A549 (cell line): ENCODE results near the gene TESK2. TPM values are rescaled to one million over a fixed set of nuclear protein-coding genes. Genes with fewer than 3 reads are reported as not detected.

Experiments
- ATAC-seq, 2 experiments: fragments of 200-7000 bp in 1 of 2; fragments of >200 bp in 1 of 2; cut with Nextera tagmentation in 1 of 2; cut with Tn5 transposase in 1 of 2; 3 replicates each; pipeline versions ENCODE4 v1.8.0 to v1.9.1; 2018 to 2020; ENCODE audit warnings: mild to moderate bottlenecking in 1 of 2, moderate library complexity in 1 of 2
- CTCF ChIA-PET: fragments of 300-600 bp; sonication (Branson Sonifier 250); formaldehyde crosslinking; extraction: SDS; loops from one replicate; lab custom pipeline; 2021; ENCODE audit warnings: antibody characterized with exemption, inconsistent platforms; lab: Yijun Ruan, JAX
- POLR2A ChIA-PET: fragments of 350-600 bp; formaldehyde crosslinking; extraction: SDS; loops from one replicate; lab custom pipeline; 2021; ENCODE audit warnings: antibody characterized with exemption, inconsistent platforms; lab: Yijun Ruan, JAX
- DNase-seq, 2 experiments: peaks; one replicate each; pipeline versions ENCODE4 v3.0.0 to v3.0.0-alpha.2; 2011 to 2016; ENCODE audit warnings: low read depth in 1 of 2, low spot score in 1 of 2
- FAIRE-seq: peaks from 2 replicates; lab custom pipeline; 2011; peaks lifted over from hg19 to GRCh38; lab: Jason Lieb, UNC
- H3K27ac ChIP-seq, 2 experiments: fragments of >200 bp; sonication (Bioruptor Twin); formaldehyde crosslinking; 3 replicates each; pipeline ENCODE4 v1.5.1; 2016 to 2017
- H3K4me1 ChIP-seq: fragments of >200 bp; sonication (Bioruptor Twin); formaldehyde crosslinking; 3 replicates; pipeline ENCODE4 v1.6.1; 2016
- H3K4me2 ChIP-seq: fragments of >200 bp; sonication (Bioruptor Twin); formaldehyde crosslinking; 3 replicates; pipeline ENCODE4 v1.6.1; 2016
- H3K4me3 ChIP-seq: fragments of >200 bp; sonication (Bioruptor Twin); formaldehyde crosslinking; 3 replicates; pipeline ENCODE4 v1.5.1; 2016
- H3K9me3 ChIP-seq: fragments of >200 bp; sonication (Bioruptor Twin); formaldehyde crosslinking; 3 replicates; pipeline ENCODE4 v1.6.1; 2016
- ATOH8 ChIP-seq: fragments of 250-450 bp; sonication (Bioruptor Pico); IDR thresholded peaks from 2 replicates; pipeline ENCODE4 v1.5.0; 2020; ENCODE audit warnings: low read depth, mild to moderate bottlenecking, moderate library complexity
- BCL3 ChIP-seq: fragments of >200 bp; sonication (Bioruptor Twin); formaldehyde crosslinking; IDR thresholded peaks from 3 replicates; pipeline ENCODE4 v1.6.1; 2016
- CHD2 ChIP-seq: fragments of 150-350 bp; IDR thresholded peaks from 2 replicates; pipeline ENCODE4 v1.6.1; 2014; ENCODE audit warnings: low read length; ENCODE audit not compliant: partially characterized antibody
- CHD4 ChIP-seq: fragments of 200-600 bp; sonication (generic); IDR thresholded peaks from 2 replicates; pipeline ENCODE4 v1.6.1; 2016; ENCODE audit warnings: antibody characterized with exemption, mild to moderate bottlenecking, borderline replicate concordance
- E2F6 ChIP-seq: IDR thresholded peaks from 2 replicates; pipeline ENCODE4 v1.6.1; 2012; ENCODE audit warnings: low read depth, borderline replicate concordance
- EHF ChIP-seq: fragments of 250-450 bp; sonication (Bioruptor Pico); IDR thresholded peaks from 2 replicates; pipeline ENCODE4 v1.5.0; 2020; ENCODE audit warnings: mild to moderate bottlenecking
- EHMT2 ChIP-seq: fragments of 200-600 bp; sonication (generic); IDR thresholded peaks from 2 replicates; pipeline ENCODE4 v1.6.1; 2016; ENCODE audit warnings: antibody characterized with exemption, low read depth, mild to moderate bottlenecking, moderate library complexity
- EP300 ChIP-seq, 2 experiments: fragments of >200 bp; sonication (Bioruptor Twin); formaldehyde crosslinking; IDR thresholded peaks; 2 replicates in 1 of 2; 3 replicates in 1 of 2; pipeline ENCODE4 v1.6.1; 2016 to 2017
- FOSL2 ChIP-seq, 2 experiments: fragments of 450-650 bp in 1 of 2; fragments of >200 bp in 1 of 2; sonication (Bioruptor Twin) in 1 of 2; formaldehyde crosslinking; IDR thresholded peaks; 2 replicates each; pipeline versions ENCODE4 v1.5.0 to v1.6.1; 2016 to 2020; ENCODE audit warnings: mild to moderate bottlenecking in 1 of 2, moderate library complexity in 1 of 2
- FOXS1 ChIP-seq: fragments of 250-450 bp; sonication (Bioruptor Pico); IDR thresholded peaks from 2 replicates; pipeline ENCODE4 v1.5.0; 2020; ENCODE audit warnings: mild to moderate bottlenecking, moderate library complexity
- HDAC2 ChIP-seq: fragments of 200-600 bp; sonication (generic); IDR thresholded peaks from 2 replicates; pipeline ENCODE4 v1.6.1; 2016
- HES2 ChIP-seq: fragments of >200 bp; sonication (Bioruptor Twin); formaldehyde crosslinking; IDR thresholded peaks from 2 replicates; pipeline ENCODE4 v1.6.1; 2016
- HOXB13 ChIP-seq: fragments of 250-450 bp; sonication (Bioruptor Pico); IDR thresholded peaks from 2 replicates; pipeline ENCODE4 v1.5.0; 2020; ENCODE audit warnings: low read depth, mild to moderate bottlenecking, moderate library complexity
- JUN ChIP-seq, 2 experiments: fragments of >200 bp; sonication (Bioruptor Twin); formaldehyde crosslinking; IDR thresholded peaks; 2 replicates in 1 of 2; 3 replicates in 1 of 2; pipeline ENCODE4 v1.6.1; 2016 to 2017
- JUNB ChIP-seq: fragments of >200 bp; sonication (Bioruptor Twin); formaldehyde crosslinking; IDR thresholded peaks from 2 replicates; pipeline ENCODE4 v1.6.1; 2016
- MAFK ChIP-seq: fragments of 450-650 bp; IDR thresholded peaks from 2 replicates; pipeline ENCODE4 v1.6.1; 2014; ENCODE audit not compliant: partially characterized antibody
- MAZ ChIP-seq: fragments of 150-350 bp; IDR thresholded peaks from 2 replicates; pipeline ENCODE4 v1.6.1; 2014; ENCODE audit warnings: antibody characterized with exemption, low read depth, low read length, borderline replicate concordance
- MYC ChIP-seq: IDR thresholded peaks from 2 replicates; pipeline ENCODE4 v1.6.1; 2012; ENCODE audit warnings: mild to moderate bottlenecking, inconsistent platforms, low read length, improper control_type of control experiment, borderline replicate concordance
- NFE2L2 ChIP-seq: fragments of 150-350 bp; conservative IDR thresholded peaks from 2 replicates; pipeline ENCODE4 v1.6.1; 2014; ENCODE audit warnings: low read length
- NR3C1 ChIP-seq: fragments of >200 bp; sonication (Bioruptor Twin); formaldehyde crosslinking; IDR thresholded peaks from 3 replicates; pipeline ENCODE4 v1.6.1; 2017
- POLR2A ChIP-seq: IDR thresholded peaks from 2 replicates; pipeline ENCODE4 v1.6.1; 2012; ENCODE audit warnings: mild to moderate bottlenecking, low read length
- RAD21 ChIP-seq, 2 experiments: fragments of >200 bp in 1 of 2; sonication (Bioruptor Twin) in 1 of 2; formaldehyde crosslinking in 1 of 2; IDR thresholded peaks in 1 of 2; conservative IDR thresholded peaks in 1 of 2; 2 replicates in 1 of 2; 3 replicates in 1 of 2; pipeline ENCODE4 v1.6.1; 2012 to 2018; ENCODE audit warnings: inconsistent platforms in 1 of 2
- RCOR1 ChIP-seq: fragments of 150-350 bp; IDR thresholded peaks from 2 replicates; pipeline ENCODE4 v1.6.1; 2014; ENCODE audit warnings: antibody characterized with exemption, low read length, low read depth
- TFCP2L1 ChIP-seq: fragments of 250-450 bp; sonication (Bioruptor Pico); IDR thresholded peaks from 2 replicates; pipeline ENCODE4 v1.5.0; 2021; ENCODE audit warnings: mild to moderate bottlenecking
- ZC3H11A ChIP-seq: fragments of 450-650 bp; IDR thresholded peaks from 2 replicates; pipeline ENCODE4 v1.6.1; 2014; ENCODE audit warnings: antibody characterized with exemption, mild to moderate bottlenecking
- ZFP36 ChIP-seq: fragments of 450-650 bp; IDR thresholded peaks from 2 replicates; pipeline ENCODE4 v1.6.1; 2014; ENCODE audit warnings: borderline replicate concordance; ENCODE audit not compliant: partially characterized antibody
- ZNF302 ChIP-seq: fragments of 250-450 bp; sonication (Bioruptor Pico); IDR thresholded peaks from 2 replicates; pipeline ENCODE4 v1.9.0; 2021; ENCODE audit warnings: inconsistent platforms, mild to moderate bottlenecking, moderate library complexity
- ZSCAN20 ChIP-seq: fragments of 250-450 bp; sonication (Bioruptor Pico); IDR thresholded peaks from 2 replicates; pipeline ENCODE4 v1.8.0; 2022; ENCODE audit warnings: mild to moderate bottlenecking, moderate library complexity
- WGBS: methylation state at CpG from one replicate; pipeline ENCODE4 v1.1.6; 2017; ENCODE audit errors: missing lambda C conversion rate; 5-methylcytosine and 5-hydroxymethylcytosine counted together
- polyA plus RNA-seq, 4 experiments: library from polyadenylated mRNA; depleted of rRNA in 3 of 4; stranded (reverse); fragments of >200 nt; fragmentation: RNase III in 1 of 4; extraction: RNeasy Plus Mini Kit Qiagen cat#74134 plus additional on column Dnase treatment in 1 of 4; gene quantifications; 2 replicates in 3 of 4; 3 replicates in 1 of 4; pipeline ENCODE4 v1.2.3, GENCODE V29; 2011 to 2017

TESK2 gene
- polyA plus RNA-seq, 2 of the 4 experiments (the other 2 are of a cell fraction) = 0.22 to 0.48 TPM

- ChIA-PET CTCF (interaction anchor here (0.8 kb wide), 1 partner anchor 140 kb away, joined by 3 read pairs; no protein-coding TSS in a partner anchor), POLR2A (no interaction called here)
- ATAC-seq (no peak), FAIRE-seq (no peak), DNase-seq (no peak)
- no peak overlapping the region for H3K4me2 ChIP-seq
- H3K4me1 ChIP-seq = no peaks in the 10 kb centered on the region
- no peaks in the 10 kb centered on the region for H3K9me3 ChIP-seq
- TF ChIP-seq E2F6 (no peak), MAFK (no peak), FOXS1 (CRISPR knock-in tag) (no peak), JUN (IDR thresholded peaks at IDR 0.05) (no peak), HDAC2 (no peak), NR3C1 (no peak), HOXB13 (CRISPR knock-in tag) (no peak), CHD4 (no peak), RCOR1 (no peak), POLR2A (no peak), ATOH8 (CRISPR knock-in tag) (no peak), CHD2 (no peak), HES2 (no peak), BCL3 (no peak), TFCP2L1 (CRISPR knock-in tag) (no peak), NFE2L2 (no peak)
- no peak overlapping the region for H3K4me3 ChIP-seq
- 94% methylated on average over 2 of the region's 2 CpGs for WGBS
- no peak overlapping the region for H3K27ac ChIP-seq
These were observed 137.3 kb downstream of the TESK2 start for GRCh38 chr1:45353685-45354084.

- no peak for FAIRE-seq
- TF ChIP-seq ZSCAN20 (CRISPR knock-in tag) (no peak), ZNF302 (CRISPR knock-in tag) (no peak), EP300 (IDR thresholded peaks at IDR 0.05) (no peak), ZC3H11A (no peak), RAD21 (conservative IDR thresholded peaks at IDR 0.05 in 1 of 2, IDR thresholded peaks at IDR 0.05 in 1 of 2) (no peak), ATOH8 (CRISPR knock-in tag) (no peak), ZFP36 (no peak), MYC (no peak), EHMT2 (no peak), JUNB (no peak), HDAC2 (no peak), MAZ (no peak), EHF (CRISPR knock-in tag) (no peak), FOSL2 (IDR thresholded peaks at IDR 0.05) (no peak), FOSL2 (CRISPR knock-in tag; IDR thresholded peaks at IDR 0.05) (no peak)
- TF ChIP-seq, all 56 proteins: peak for 0
- peaks cover 8% of the 10 kb centered on the region; the same call in 1 of the 3 replicates for H3K4me1 ChIP-seq
- WGBS = 62% methylated on average over 5 of the region's 5 CpGs
- H3K9me3 ChIP-seq = no peaks in the 10 kb centered on the region
- no peak overlapping the region for H3K4me3 ChIP-seq
- ATAC-seq (no peak), DNase-seq (no peak)
- no peak overlapping the region for H3K27ac ChIP-seq
- ChIA-PET POLR2A (no interaction called here), CTCF (interaction anchor here (1.3 to 7.3 kb wide), 3 partner anchors 8 to 142 kb away, joined by 3 to 43 read pairs (median 9); no protein-coding TSS in a partner anchor)
- no peak overlapping the region for H3K4me2 ChIP-seq
These were observed 139.5 kb downstream of the TESK2 start for GRCh38 chr1:45351508-45351907.
